NCI-H446 treated with DMSO at 0.1 percent for 48 hours (cell line): ENCODE measurements around the gene PRAMEF4.
"Not testable (repeated sequence)": the region's sequence is repeated elsewhere in the genome, so short reads cannot be mapped to it uniquely, and the experiment has no call there.

Experiments
- DNase-seq: peaks from one replicate; lab custom pipeline; 2025; lab: John Stamatoyannopoulos, UW

The PRAMEF4 gene

GRCh38 chr1:12886101-12886500 lies at the start of gene PRAMEF4:
PRAMEF4 (minus strand) TSS chr1:12886201; CDS start chr1:12883394, 2,807 bp downstream.
- not testable (repeated sequence) for DNase-seq

GRCh38 chr1:12924368-12924767 lies 38.4 kb upstream of the PRAMEF4 start:
- not testable (repeated sequence) for DNase-seq

GRCh38 chr1:12921749-12922148 lies 35.7 kb upstream of the PRAMEF4 start:
- DNase-seq: not testable (repeated sequence)

- DNase-seq: not testable (repeated sequence)
Observed at GRCh38 chr1:12916310-12916709, 30.3 kb upstream of the PRAMEF4 start, which contains the start of gene PRAMEF7. PRAMEF7 (plus strand) TSS chr1:12916610; CDS start chr1:12917693, 1,083 bp downstream.

- DNase-seq: not testable (repeated sequence)
Observed at GRCh38 chr1:12903793-12904572, 18.0 kb upstream of the PRAMEF4 start.

GRCh38 chr1:12899186-12899585 lies 13.2 kb upstream of the PRAMEF4 start:
- not testable (repeated sequence) for DNase-seq

- not testable (repeated sequence) for DNase-seq
Observed at GRCh38 chr1:12898170-12898569, 12.2 kb upstream of the PRAMEF4 start, which contains the start of gene PRAMEF10. PRAMEF10 (minus strand) TSS chr1:12898270; CDS start chr1:12895847, 2,423 bp downstream.

- DNase-seq: not testable (repeated sequence)
Observed at GRCh38 chr1:12878453-12878852, 7.5 kb downstream of the PRAMEF4 start.

- not testable (repeated sequence) for DNase-seq
Observed at GRCh38 chr1:12863131-12863880, 22.7 kb downstream of the PRAMEF4 start.

- DNase-seq: not testable (repeated sequence)
Observed at GRCh38 chr1:12856786-12857185, 29.2 kb downstream of the PRAMEF4 start, which contains the start of gene PRAMEF2. PRAMEF2 (plus strand) TSS chr1:12857086; CDS start chr1:12859010, 1,924 bp downstream.

- no peak for DNase-seq
Observed at GRCh38 chr1:12851779-12852178, 34.2 kb downstream of the PRAMEF4 start.

GRCh38 chr1:12848620-12849019 lies 37.4 kb downstream of the PRAMEF4 start, which contains the start of gene HNRNPCL1:
HNRNPCL1 (minus strand) TSS chr1:12848720; CDS start chr1:12848289, 431 bp downstream.
- not testable (repeated sequence) for DNase-seq

- not testable (repeated sequence) for DNase-seq
Observed at GRCh38 chr1:12833251-12833650, 52.8 kb downstream of the PRAMEF4 start.

GRCh38 chr1:12831310-12831709 lies 54.7 kb downstream of the PRAMEF4 start, which contains the start of gene PRAMEF11:
PRAMEF11 (minus strand) TSS chr1:12831410; CDS start chr1:12828789, 2,621 bp downstream.
- not testable (repeated sequence) for DNase-seq
